ENCODE results near the gene CROCC2.

The CROCC2 gene

DNA sequence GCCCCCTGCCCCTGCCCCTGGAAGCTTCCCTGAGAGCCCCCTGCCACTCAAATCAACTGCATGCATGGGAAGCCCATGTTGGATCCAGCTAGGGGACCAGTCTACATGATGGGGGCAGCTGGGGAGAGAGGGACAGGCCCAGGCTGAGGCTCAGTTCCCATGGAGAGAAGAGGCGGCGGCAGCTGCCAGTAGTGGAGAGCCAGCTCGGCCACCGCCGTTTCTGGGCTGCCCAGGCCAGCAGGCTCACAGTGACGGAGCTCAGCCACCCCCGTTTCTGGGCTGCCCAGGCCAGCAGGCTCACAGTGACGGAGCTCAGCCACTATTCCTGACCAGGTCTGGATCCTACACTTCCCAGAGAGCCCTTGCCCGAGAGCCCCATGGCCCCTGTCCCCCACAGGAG is 13.8 kb upstream of the CROCC2 start:
- no peak for DNase-seq (ENCODE audit: low read depth, low spot score)
- in situ Hi-C loops (cut with HindIII; ENCODE audit: low sequenced_read_pairs): no loop called here
- TF ChIP-seq, protein P1, sequence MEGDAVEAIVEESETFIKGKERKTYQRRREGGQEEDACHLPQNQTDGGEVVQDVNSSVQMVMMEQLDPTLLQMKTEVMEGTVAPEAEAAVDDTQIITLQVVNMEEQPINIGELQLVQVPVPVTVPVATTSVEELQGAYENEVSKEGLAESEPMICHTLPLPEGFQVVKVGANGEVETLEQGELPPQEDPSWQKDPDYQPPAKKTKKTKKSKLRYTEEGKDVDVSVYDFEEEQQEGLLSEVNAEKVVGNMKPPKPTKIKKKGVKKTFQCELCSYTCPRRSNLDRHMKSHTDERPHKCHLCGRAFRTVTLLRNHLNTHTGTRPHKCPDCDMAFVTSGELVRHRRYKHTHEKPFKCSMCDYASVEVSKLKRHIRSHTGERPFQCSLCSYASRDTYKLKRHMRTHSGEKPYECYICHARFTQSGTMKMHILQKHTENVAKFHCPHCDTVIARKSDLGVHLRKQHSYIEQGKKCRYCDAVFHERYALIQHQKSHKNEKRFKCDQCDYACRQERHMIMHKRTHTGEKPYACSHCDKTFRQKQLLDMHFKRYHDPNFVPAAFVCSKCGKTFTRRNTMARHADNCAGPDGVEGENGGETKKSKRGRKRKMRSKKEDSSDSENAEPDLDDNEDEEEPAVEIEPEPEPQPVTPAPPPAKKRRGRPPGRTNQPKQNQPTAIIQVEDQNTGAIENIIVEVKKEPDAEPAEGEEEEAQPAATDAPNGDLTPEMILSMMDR (IDR thresholded peaks at IDR 0.05; ENCODE audit: low read depth, low read length): no peak
- no peak overlapping the region for H3K4me3 ChIP-seq (ENCODE audit: low read depth, low read length)

DNA sequence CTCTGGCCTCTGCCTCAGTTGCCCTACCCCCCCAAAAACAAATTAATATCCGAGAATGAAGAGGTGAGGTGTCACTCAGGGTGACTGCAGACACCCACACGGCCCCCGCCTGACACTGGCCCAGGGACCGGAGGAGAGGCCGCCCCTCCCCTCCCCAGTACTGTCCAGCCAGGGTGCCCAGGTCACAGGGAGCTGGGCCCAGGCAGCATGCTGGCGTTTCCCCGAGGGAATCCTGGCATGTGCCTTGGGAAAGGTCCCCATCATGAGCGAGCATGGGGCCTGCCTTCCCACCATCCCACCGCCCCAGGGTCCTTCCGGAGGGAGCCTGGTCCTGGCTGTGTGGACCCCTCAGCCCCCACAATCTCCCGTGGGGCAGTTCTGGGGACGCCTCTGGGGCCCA is 13.2 kb upstream of the CROCC2 start:
- DNase-seq (ENCODE audit: low read depth, low spot score): no peak
- TF ChIP-seq, protein P1 (IDR thresholded peaks at IDR 0.05; ENCODE audit: low read depth, low read length): no peak
- H3K4me3 ChIP-seq (ENCODE audit: low read depth, low read length): no peak overlapping the region
- in situ Hi-C loops (cut with HindIII; ENCODE audit: low sequenced_read_pairs): no loop called here

DNA sequence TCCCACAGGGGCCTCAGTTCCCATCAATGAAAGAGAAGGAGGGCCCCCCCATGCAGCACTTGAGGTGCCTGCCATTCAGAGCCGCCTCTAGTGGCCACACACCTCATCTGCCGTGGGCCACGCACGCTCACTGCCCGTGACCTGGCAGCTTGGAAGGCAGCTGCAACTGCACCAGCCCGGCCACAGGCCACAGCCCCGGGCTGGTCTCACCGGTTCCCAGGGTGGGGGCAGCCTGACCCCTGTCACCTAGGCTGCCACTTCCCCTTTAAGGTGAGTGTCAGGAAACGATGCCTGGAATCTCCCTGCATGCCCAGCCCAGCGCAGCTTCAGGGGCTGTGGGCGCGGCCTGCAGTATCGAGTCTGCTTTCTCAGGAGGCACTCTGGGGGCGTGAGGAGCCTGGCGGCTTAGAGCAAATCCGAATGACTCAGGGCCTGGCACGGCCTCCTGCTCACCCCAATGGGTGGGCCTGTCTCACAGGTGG is 12.7 kb upstream of the CROCC2 start:
- TF ChIP-seq, protein P1 (IDR thresholded peaks at IDR 0.05; ENCODE audit: low read depth, low read length): no peak
- DNase-seq (ENCODE audit: low read depth, low spot score): no peak
- H3K4me3 ChIP-seq (ENCODE audit: low read depth, low read length): no peak overlapping the region
- in situ Hi-C loops (cut with HindIII; ENCODE audit: low sequenced_read_pairs): no loop called here

DNA sequence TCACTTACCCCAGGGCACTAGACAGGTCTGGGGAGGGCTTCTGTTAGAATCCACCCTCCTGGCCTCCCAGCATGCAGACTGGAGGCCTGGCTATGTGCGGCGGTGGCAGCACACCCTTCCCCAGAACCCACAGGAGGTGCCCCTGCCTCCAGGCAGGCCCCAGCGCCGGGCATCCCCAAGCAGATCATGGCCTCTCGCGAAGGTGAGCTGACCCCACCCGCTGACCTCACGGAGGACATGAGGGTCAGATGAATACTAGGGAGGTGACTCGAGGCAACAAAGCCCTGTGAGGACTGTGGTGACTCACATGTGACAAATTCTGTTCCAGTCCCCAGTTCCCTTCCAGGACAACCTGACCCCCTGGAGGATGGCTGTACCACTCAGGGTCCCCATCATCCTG is 12.1 kb upstream of the CROCC2 start:
- TF ChIP-seq, protein P1 (IDR thresholded peaks at IDR 0.05; ENCODE audit: low read depth, low read length): no peak
- in situ Hi-C loops (cut with HindIII; ENCODE audit: low sequenced_read_pairs): no loop called here

DNA sequence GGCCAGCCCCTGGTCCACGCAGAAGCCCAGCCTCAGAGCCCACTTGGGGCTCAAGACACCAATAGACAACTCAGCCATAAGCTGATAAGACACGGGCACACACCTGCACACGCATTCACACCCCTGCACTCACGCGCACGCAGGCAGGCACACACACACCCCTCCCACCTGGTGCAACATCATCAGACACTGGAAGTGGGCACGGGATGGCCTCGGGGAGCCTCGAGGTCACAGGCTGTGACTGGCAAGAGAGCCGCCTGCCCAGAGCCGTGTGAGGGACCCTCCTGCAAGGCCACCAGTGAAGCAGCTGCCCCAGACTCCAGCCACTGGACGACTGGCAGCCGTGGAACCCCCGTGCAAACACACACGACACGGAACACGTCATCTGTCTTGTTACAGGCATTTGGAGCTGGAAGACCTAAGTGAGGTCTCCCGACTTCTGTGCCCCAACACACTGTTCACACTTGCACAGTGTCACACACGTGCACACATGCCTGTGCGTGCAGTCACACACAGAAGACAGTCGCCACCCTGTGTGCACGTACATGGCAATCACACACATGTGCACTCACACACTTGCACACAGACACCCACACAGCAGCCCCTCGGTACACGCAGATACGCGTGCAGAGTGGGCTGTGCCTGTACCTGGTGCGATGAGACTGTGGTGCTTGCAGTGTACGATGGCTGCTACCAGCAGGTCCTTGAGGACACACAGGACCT is 11.1 kb upstream of the CROCC2 start:
- TF ChIP-seq, protein P1 (IDR thresholded peaks at IDR 0.05; ENCODE audit: low read depth, low read length): no peak
- DNase-seq (ENCODE audit: low read depth, low spot score): no peak
- no peak overlapping the region for H3K4me3 ChIP-seq (ENCODE audit: low read depth, low read length)
- in situ Hi-C loops (cut with HindIII; ENCODE audit: low sequenced_read_pairs): no loop called here

More for the DNA sequence above, 12.1 kb upstream of the CROCC2 start:
- no peak for DNase-seq (ENCODE audit: low read depth, low spot score)
- no peak overlapping the region for H3K4me3 ChIP-seq (ENCODE audit: low read depth, low read length)

DNA sequence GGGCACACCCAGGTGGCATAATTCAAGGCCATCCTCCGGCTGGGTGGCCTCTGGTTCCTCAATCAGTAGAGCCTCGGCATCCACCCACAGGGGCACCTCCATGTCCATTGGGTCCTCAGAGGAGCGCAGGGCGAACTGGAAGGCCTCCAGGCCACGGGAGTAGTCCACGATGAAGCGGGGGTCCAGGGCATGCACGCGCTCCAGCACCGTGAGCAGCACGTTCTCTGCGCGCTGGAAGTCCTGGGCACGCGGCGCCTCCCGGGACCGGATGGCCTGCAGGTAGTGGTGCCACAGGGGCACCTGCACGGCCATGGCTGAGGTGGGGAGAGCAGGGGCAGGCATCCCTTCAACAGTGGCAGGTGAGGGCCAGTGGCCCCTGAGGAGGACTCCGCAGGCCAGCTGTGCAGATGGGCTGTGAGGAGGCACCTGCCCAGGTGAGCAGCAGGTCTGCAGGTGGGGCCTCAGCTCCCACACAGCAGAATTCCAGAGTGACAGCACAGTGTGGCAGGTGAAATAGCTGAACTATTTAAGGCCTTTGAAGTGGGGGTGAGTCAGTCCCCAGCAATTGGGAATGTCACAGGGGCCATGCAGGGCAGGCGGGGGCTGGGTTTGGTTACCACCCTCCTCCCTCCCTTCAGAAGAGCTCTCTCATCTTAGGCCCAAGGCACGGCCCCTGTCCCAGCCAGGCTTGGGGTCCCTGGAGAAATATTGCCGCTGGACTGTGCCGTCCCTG is 10.3 kb upstream of the CROCC2 start, which contains the start of gene MAB21L4:
TSS of gene MAB21L4 (minus strand) at position 501 of the 733 bp plus-strand sequence. CDS start at position 342, 159 bp downstream.
- in situ Hi-C loops (cut with HindIII; ENCODE audit: low sequenced_read_pairs): no loop called here
- TF ChIP-seq, protein P1 (IDR thresholded peaks at IDR 0.05; ENCODE audit: low read depth, low read length): no peak
- no peak within 1 kb of the TSS for H3K4me3 ChIP-seq (ENCODE audit: low read depth, low read length)
- no peak for DNase-seq (ENCODE audit: low read depth, low spot score)
